BE2C (cell line): ENCODE data around the gene SYT1.

Experiments used
- DNase-seq: peaks from one replicate; pipeline ENCODE4 v3.0.0-alpha.2; 2020
- H3K27me3 ChIP-seq: fragments of 250-450 bp; sonication (Bioruptor Pico); 2 replicates; pipeline ENCODE4 v1.5.1; 2020; ENCODE audit warnings: mild to moderate bottlenecking
- H3K36me3 ChIP-seq: fragments of 250-450 bp; sonication (Bioruptor Pico); 2 replicates; pipeline ENCODE4 v1.5.1; 2020; ENCODE audit warnings: mild to moderate bottlenecking
- H3K4me1 ChIP-seq: fragments of 250-450 bp; sonication (Bioruptor Pico); 2 replicates; pipeline ENCODE4 v1.5.1; 2020
- H3K4me3 ChIP-seq: 2 replicates; pipeline ENCODE4 v1.5.1; 2011; ENCODE audit warnings: low read depth, low read length
- H3K9me3 ChIP-seq: fragments of 250-450 bp; sonication (Bioruptor Pico); 2 replicates; pipeline ENCODE4 v1.5.1; 2020
- TF ChIP-seq, protein P1 (sequence below): IDR thresholded peaks from 2 replicates; pipeline ENCODE4 v1.5.1; 2012; ENCODE audit warnings: mild to moderate bottlenecking, low read depth, low read length

Gene SYT1

DNA sequence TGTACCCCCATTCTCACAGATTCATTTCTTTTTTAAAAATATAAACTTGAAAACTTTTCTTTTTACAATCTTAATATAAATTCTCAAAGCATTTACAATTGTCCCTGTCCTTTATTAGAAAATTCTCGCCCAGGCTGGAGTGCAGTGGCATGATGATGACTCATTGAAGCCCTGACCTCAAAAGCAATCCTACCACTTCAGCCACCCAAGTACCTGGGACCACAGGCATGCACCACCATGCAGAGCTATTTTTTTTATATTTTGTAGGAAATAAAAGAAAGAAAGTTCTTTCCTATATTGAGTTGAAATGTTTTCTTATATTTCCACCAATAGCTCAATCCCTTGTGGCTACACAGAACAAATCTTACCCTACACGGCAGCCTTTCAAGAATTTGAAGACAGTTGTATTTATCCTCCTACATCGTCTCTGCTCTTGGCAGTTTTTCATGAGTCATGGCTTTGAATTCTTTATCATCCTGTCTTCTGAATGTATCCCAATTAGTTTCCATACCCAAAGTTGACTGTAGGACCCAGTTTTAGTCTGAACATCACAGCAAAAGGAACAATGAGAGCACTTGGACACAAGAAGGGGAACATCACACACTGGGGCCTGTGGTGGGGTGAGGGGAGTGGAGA is 52.4 kb downstream of the SYT1 start:
- Histone ChIP-seq H3K9me3 (no peaks in the 10 kb centered on the region), H3K36me3 (peaks cover 26% of the 10 kb centered on the region), H3K27me3 (no peaks in the 10 kb centered on the region), H3K4me1 (peaks cover 42% of the 10 kb centered on the region), H3K4me3 (no peak overlapping the region)
- TF ChIP-seq, protein P1, sequence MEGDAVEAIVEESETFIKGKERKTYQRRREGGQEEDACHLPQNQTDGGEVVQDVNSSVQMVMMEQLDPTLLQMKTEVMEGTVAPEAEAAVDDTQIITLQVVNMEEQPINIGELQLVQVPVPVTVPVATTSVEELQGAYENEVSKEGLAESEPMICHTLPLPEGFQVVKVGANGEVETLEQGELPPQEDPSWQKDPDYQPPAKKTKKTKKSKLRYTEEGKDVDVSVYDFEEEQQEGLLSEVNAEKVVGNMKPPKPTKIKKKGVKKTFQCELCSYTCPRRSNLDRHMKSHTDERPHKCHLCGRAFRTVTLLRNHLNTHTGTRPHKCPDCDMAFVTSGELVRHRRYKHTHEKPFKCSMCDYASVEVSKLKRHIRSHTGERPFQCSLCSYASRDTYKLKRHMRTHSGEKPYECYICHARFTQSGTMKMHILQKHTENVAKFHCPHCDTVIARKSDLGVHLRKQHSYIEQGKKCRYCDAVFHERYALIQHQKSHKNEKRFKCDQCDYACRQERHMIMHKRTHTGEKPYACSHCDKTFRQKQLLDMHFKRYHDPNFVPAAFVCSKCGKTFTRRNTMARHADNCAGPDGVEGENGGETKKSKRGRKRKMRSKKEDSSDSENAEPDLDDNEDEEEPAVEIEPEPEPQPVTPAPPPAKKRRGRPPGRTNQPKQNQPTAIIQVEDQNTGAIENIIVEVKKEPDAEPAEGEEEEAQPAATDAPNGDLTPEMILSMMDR, result no peak
- DNase-seq, result no peak

DNA sequence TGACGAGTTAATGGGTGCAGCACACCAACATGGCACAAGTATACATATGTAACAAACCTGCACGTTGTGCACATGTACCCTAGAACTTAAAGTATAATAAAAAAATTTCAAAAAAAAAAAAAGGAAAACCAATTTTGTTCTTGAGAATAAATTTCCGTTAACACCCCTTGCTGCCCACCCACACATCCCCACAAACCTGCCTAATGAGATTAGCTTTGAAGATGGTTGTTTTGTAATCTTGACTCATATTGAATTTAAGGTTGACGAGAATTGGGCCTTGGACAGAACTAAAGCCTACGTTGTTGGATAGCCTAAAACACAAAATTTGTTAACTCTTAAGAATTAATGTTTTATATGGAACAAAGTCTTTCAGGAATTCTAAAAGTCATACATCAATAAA is 52.9 kb downstream of the SYT1 start:
- TF ChIP-seq, protein P1, result no peak
- H3K36me3 ChIP-seq, result peaks cover 21% of the 10 kb centered on the region
- H3K4me1 ChIP-seq, result peaks cover 40% of the 10 kb centered on the region
- no peaks in the 10 kb centered on the region for H3K27me3 ChIP-seq
- DNase-seq, result no peak
- no peaks in the 10 kb centered on the region for H3K9me3 ChIP-seq
- no peak overlapping the region for H3K4me3 ChIP-seq

DNA sequence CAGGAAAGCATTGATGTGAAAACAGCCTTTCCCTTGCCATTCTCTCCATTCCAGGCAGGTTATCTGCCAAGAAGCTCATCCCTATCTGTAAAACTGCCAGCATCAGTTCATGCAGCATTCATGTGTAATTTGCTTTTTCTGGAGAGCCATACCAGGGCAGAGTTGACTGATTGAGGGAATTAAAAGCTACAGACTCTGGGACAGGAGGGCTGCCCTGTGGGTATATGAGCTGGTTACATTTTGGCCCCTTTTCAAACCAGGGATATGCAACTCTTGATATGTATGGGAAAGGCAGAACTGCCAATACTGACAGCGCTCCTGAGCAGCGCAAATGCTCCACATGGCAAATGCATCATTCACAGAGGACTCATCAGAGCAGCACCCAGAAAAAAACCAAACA is 53.7 kb downstream of the SYT1 start:
- DNase-seq, result peak; percentile 76
- H3K36me3 ChIP-seq, result peaks cover 28% of the 10 kb centered on the region
- H3K9me3 ChIP-seq, result no peaks in the 10 kb centered on the region
- TF ChIP-seq, protein P1, result peak; percentile 2; the same call in 1 of the 2 replicates
- H3K4me3 ChIP-seq, result no peak overlapping the region
- no peaks in the 10 kb centered on the region for H3K27me3 ChIP-seq
- H3K4me1 ChIP-seq, result peaks cover 48% of the 10 kb centered on the region

DNA sequence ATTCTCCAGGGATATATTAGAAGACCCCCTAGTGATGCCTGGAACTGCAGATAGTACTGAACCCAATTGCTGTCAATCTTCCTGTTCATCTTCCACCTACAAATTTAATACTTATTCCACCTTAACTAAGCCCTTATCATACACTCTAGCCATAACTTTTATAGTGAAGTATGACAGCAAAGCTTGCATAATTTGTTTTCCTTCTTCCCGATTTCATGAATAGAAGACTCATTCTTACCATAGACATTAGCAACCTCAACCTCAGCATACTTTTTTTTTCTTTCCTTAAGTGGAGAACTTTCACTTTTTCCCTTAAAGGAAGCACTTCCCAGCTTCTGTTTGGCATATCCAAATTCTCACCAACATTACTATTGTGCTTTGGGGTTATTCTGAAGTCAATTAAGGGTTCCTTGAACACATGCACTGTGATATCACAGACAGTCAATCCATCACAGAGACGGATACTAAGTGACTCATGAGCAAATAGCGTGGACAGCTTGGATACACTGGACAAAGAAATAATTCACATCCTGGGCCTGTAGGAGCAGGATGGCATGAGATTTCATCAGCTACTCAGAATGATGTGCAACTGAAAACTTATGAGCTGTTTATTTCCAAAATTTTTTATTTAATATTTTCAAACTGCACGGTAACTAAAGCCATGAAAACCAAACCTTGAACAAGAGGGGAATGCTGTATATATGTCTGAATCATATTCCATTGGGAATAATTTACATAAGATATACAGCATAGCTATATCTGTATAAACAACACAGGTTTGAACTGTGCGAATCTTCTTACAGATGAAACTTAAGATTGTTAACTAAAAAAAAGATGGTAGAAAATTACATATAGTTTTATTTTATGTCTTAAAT is 63.9 kb downstream of the SYT1 start:
- H3K4me1 ChIP-seq, result peaks cover 38% of the 10 kb centered on the region
- DNase-seq, result peak; percentile 21
- peaks cover 49% of the 10 kb centered on the region for H3K36me3 ChIP-seq
- no peak overlapping the region for H3K4me3 ChIP-seq
- TF ChIP-seq, protein P1, result no peak
- H3K27me3 ChIP-seq, result no peaks in the 10 kb centered on the region
- no peaks in the 10 kb centered on the region for H3K9me3 ChIP-seq

DNA sequence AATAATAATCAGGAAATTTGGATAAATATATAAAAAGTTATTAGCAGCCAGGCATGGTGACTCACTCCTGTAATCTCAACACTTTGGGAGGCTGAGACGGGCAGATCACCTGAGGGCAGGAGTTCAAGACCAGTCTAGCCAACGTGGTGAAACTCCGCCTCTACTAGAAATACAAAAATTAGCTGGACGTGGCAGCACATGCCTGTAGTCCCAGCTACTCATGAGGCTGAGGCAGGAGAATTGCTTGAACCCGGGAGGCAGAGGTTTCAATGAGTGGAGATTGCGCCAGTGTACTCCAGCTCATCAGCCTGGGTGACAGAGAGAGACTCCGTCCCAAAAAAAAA is 64.5 kb downstream of the SYT1 start:
- Histone ChIP-seq H3K4me3 (no peak overlapping the region), H3K36me3 (peaks cover 52% of the 10 kb centered on the region), H3K9me3 (no peaks in the 10 kb centered on the region), H3K27me3 (no peaks in the 10 kb centered on the region), H3K4me1 (peaks cover 38% of the 10 kb centered on the region)
- no peak for DNase-seq
- TF ChIP-seq, protein P1, result no peak

DNA sequence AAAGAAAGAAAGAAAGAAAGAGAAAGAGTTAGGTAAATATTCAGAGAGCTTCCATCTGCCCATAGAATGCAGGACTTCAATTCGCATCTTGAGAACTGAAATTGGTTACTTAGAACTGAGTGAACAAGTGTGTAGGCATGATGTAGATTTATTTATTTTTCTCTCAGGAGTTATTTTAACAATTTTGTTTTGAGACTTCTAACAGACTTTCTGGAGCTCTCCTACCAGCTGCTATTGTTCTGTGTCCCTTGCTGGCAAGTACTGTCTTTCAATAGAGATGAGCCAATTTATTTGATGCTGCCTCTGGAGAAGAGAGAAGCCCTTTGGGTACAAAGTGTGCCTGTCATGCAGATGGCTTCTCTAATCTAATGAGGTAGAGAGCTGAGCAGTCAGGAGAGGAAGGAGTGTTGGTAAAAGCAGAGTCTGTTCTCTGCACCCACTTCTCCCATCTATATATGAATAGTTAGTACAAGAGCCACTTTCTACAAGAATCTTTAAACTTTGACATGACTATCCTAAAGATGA is 67.0 kb downstream of the SYT1 start:
- Histone ChIP-seq H3K36me3 (peaks cover 58% of the 10 kb centered on the region), H3K4me3 (no peak overlapping the region), H3K27me3 (no peaks in the 10 kb centered on the region), H3K9me3 (no peaks in the 10 kb centered on the region), H3K4me1 (peaks cover 48% of the 10 kb centered on the region)
- DNase-seq, result peak; percentile 54
- TF ChIP-seq, protein P1, result no peak
